Left renal cortex interstitium (tissue), 4 donors: ENCODE measurements around the gene UNC13C. TPM values are rescaled to one million over a fixed set of nuclear protein-coding genes. Genes with fewer than 3 reads are reported as not detected.

Experiments
- DNase-seq, 4 donors: peaks; one replicate each; pipeline ENCODE4 v3.0.0-alpha.2; 2013; ENCODE audit warnings: low read depth in 4 of 4, low spot score in 2 of 4, missing footprints in 1 of 4
- polyA plus RNA-seq, 4 donors: library from polyadenylated mRNA; unstranded; fragments of 120-200 nt; gene quantifications; one replicate each; pipeline ENCODE4 v1.2.1, GENCODE V29; 2013; ENCODE audit not compliant: insufficient read length in 4 of 4

UNC13C gene
- polyA plus RNA-seq, 4 donors = 6.3 to 10.8 (median 8.0) TPM

DNA sequence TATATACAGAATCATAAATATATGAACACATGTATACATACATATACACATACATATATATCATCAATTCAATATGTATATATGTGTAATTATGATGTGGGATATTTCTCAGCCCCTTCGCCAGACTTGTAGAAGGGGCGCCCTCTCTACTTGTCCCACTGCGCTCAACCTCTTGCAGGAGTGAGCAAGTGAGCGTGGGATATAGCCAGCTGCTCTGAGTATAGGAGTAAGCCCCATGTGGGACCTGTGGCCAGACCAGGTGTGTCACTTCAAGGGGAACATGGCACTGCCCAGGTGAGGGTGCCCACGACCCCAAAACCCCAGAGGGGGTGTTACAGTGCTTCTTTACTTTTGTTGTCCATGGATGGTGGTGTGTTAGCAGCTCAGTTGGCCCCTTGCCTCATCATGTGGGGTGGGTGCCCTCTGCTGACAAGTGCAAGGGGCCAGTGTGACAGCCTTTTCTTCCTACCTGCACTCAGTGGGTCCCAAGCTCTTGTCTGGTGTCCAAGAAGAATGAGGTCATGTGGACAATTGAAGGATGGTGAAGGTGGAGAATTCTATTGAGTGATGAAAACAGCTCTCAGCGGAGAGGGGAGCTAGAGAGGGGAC lies 304.1 kb downstream of the UNC13C start:
- no peak for DNase-seq

DNA sequence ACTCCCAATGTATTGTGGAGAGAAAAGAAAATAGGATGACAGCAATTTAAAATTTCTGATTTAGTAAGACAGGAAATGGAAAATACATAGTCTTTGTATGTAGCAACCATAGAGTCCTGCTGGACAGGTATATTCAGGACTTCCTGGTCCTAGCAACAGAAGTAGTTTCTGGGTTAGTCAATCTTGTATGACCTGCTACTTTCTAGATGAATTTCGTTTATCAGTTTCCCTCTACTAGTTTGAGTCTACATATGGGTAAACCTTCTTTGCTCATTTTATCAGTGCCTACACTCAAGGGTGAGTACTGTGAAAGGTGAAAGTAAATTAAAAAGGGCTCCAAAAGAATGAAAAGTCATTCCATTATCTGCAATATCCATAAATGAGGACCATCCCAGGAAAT lies 309.8 kb downstream of the UNC13C start:
- DNase-seq = no peak

DNA sequence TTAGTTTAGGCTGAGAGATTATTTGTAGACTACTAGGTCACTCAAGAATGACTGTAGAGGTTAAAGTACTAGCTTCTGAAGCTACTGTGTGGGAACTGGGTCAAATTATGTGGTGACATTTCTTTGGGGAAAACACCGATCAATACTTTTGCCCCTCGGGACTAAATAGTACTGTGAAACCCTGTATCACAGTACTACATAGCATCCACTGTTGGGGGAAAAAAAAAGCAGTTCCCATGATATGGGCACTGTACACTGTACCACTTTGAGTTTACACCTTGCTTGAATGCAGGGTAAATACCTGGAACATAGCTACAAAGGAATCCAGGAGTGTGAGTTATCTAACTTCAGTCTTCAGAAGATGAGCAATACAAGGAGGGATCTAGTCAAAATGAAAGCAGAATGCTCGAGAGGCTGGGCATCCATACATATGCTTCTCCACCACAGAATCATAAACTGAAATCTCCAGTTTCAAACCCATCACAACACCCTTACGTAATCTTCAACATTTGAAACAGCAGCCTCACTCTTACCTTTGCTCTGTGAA lies 311.4 kb downstream of the UNC13C start:
- DNase-seq = no peak

DNA sequence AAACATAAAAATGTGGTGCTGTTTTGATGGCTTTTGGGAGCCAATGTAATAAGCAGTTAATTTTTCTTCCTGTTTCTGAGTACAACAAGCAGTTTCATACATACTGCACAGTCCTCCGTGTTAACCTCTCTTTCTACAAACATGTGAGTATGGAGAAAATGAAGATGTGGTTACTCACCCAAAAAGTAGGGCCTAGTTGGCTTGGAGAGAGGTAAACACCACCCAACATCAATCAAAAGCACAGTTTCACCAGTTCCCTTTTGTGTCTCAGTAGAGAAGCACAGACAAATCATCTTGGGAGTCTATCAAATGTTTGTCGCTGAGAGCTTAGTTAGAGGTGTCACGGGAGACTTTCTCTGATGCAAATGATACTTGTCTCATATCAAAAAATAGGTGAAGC lies 320.2 kb downstream of the UNC13C start:
- DNase-seq = no peak

DNA sequence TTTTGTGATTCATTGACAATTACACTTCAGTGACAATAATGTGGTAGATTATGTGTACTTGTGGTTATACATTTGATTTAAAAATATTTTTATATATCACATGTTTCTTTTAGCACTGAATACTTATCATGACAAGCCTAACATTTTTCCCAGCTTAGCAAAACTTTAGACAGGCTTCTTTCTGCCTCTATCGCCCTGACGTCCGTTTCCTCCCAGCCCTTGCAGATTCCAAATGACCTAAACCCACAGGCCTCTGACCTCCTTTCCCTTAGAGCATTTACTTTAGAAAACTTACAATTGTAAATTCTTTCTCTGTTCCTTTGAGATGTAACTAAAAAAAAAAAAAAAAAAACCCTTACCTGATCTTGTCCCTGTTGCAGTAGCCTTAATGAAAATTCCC lies 326.1 kb downstream of the UNC13C start:
- DNase-seq = no peak

DNA sequence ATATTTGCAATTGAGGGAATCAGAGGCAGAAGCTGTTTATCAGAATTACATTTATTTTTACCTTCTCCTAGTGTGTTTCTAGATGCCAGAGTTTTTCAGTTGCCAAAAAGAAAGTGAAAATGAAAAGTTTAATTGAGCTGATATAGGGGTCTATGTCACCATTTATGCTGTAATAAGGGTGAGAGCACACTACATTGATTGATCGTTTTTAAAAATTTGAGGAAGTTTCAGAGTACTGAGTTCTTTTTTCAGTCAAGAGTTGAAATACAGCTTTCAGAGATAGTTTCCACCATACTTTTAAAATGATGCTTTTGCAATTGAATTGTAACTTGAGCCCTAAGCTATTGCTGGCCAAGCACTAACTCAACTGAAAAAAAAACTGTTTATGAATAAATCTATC lies 326.9 kb downstream of the UNC13C start:
- no peak for DNase-seq

DNA sequence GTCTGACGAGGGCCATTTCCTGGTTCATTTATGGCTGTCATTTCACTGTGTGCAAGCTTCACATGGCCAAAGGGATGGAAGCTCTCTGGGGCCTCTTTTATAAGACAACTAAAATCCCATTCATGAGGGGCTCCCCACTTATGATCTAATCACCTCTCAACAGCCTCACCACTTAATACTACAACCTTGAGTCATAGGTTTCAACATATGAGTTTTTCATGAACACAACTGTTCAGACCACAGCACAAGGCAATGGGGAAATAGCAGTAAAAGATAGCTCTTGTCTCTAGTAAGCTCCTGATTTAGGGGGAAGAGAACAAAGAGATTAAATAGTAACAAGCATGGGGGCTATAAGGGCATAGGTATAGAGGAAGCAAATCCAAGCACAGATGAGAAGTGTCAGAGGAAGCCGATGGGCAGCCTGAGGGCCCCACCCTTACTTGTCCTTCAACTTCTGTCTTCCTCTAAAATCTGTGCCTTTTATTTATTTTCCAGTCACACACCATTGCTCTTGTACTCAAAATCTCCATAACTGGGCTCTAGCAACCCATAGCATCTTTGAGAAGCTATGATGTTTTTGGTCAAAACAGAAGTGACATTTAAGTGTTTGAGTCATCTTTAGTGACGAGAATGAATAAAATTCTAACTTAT lies 329.1 kb downstream of the UNC13C start:
- no peak for DNase-seq

DNA sequence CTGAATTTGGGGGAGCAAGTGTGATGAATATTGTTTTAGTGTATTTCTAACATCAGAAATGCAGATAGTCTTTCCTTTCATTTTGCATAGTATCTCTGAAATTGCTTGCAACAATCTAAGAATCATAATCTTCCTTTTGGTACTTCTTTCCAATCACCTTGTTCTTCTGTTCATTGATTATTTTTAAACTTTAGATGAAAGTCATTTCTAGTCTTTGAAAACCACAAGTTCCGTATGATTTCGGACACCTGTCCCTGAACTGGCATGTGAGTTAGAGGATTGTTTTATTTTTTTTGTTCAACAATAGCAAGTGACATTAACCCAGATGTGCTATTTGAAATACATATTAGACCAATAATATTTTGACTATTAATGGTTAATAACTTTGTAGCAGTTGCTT lies 329.7 kb downstream of the UNC13C start:
- no peak for DNase-seq

DNA sequence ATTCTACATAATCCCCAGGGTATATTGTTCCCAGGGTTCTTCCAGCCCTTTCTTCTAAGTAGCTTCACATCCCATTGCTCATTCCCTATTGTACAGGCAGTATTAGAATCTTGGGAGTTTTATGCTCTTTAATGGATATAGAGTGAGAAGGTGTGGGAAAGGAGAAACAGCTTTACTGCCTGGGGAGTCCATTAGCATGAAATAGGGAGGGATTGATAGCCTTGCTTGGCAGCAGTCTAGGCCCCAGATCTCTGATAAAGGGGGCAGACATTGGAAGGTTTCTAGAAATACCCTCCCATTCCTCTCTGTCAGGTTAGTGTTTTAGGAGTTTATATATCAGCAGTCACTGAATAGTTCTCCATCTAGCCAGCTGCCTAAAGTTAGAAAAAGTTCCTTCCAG lies 334.3 kb downstream of the UNC13C start:
- DNase-seq = no peak

DNA sequence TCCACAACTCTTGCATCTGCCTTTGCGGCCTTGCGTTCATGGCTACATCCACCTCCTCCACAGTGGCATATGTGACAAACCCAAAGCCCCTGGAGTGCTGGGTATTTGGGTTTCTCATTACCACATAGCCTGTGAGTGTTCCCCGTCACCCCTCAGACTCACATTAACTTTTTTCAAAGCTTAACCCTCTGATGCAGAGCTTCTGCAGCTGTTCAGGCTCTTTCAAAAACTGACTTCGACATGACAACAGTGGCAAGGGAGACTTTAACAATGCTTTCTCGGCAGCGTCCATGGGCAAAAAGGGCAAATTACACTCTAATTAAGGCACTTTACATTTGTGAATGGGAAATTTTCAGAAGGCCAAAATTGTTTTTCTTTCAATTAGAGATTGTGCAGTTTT lies 343.2 kb downstream of the UNC13C start:
- DNase-seq = no peak

DNA sequence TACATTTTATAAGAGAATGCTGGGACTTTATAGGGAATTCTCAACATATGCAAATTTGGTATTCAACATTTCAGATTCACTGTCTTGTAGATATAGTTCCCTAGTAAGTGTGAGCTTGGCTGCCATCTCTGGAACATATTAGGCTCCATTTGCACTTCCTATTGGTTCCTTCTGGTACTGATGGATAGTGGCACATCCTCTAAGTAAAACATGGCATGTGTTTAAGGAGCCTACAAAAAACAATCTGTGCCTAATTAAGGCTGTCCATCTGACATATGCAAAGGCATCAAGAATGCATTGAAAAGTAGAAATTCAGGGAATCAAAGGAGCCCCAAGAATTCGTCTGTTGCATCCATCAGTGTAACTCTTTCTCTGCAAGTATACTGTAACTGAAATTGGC lies 344.1 kb downstream of the UNC13C start:
- no peak for DNase-seq

DNA sequence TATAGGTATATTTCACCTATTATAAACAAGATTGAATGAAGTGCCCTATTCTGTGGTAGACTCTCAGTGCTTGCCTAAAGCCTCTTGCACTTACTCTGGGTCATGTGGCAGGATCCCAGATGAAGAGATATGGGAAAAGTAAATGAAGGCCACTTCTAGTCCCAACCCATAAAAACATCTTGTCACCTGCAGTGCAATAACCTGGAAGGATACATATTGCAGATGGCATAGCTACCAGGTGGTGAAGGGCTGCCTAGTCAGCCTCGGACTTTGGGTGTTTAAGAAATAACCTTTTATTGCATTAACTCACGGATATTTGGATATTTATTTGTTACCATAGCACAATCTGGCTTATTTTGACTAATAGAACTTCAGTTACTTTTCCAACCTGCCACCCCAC lies 367.1 kb downstream of the UNC13C start:
- no peak for DNase-seq

DNA sequence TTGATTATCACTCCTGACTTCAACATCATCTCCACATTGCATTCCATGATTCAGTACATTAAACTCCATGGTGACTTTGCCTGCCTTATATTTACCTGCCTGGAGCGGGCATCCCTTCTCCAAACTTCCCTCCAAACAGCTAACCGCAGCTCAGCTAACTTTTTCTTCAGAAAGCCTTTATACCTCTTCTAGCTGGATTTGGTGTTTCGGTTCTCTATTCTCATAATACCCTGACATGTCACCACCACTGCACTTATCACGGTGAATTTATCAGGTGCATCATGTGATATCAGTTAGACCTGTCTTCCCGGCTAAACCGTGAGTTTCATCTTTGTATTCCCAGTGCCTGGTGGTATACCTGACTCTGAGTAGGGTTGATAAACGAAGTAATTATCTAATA lies 367.6 kb downstream of the UNC13C start:
- DNase-seq = no peak

DNA sequence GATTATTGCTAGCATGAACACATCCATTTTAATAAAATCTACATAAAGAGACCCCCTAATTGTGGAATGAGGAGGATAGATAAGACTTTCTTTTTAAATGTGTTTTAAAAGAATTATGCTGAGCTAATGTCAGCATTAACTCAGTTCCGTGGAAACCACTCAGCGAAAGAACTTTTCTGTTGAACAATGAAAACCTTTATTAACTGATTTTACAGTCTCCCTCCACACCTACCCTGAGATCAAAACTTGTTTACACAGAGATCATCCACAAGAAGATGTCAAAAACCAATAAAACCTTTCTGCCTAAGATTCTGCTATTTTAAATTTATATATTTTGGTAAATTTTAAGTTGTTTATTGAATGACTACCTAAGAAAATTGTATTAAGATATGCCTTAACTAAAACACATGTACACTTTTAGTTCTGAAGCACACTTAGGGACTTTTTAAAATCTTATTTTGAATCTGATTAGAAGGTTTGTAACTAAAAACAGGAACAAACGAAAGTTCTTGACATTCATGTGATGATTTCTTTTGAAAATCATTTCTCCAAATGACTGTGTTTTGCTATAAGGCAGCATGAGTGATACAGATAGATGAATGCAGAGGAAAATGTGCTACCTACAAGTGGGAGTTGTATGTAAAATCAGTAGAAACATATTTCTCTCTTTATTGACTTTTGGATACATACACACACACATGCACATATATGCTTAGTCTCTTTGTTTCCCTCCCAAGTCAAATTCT lies 369.0 kb downstream of the UNC13C start:
- DNase-seq = no peak

DNA sequence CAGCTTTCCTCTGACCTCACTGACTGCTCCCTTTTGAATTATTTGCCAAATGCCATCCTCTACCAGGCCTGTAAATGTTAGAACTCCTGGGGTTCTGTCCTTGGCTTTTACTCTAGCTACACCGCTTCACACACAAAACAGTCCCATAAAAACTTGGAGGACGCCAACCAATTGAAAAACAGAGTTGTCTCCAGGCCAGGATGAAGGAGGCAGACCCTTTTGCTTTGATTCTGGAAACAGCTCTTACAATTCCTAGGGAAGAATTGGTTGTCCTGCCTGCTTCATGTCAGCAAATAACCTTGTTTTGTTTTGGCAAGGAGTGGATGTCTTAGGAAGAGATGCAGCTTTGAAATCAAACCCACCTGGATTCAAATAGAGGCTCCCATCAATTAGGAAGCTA lies 375.5 kb downstream of the UNC13C start:
- no peak for DNase-seq

DNA sequence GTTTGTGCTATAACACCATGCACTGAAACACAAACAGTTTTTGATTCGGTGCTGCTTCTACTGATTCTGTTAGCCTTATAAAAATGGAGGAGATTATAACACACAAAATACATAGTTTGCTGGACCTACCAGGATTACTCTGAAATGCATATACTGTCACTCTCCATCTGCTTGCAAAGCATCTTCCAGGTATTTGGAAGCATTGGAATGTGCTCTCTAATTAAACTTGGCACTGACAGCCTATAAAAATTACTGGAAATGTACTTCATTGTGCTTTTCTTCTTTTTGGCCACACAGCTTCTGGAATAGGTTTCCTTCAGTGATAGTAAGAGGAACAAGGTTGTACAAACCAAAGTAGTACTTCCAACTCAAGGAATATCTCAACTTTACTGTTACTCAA lies 376.1 kb downstream of the UNC13C start:
- no peak for DNase-seq

DNA sequence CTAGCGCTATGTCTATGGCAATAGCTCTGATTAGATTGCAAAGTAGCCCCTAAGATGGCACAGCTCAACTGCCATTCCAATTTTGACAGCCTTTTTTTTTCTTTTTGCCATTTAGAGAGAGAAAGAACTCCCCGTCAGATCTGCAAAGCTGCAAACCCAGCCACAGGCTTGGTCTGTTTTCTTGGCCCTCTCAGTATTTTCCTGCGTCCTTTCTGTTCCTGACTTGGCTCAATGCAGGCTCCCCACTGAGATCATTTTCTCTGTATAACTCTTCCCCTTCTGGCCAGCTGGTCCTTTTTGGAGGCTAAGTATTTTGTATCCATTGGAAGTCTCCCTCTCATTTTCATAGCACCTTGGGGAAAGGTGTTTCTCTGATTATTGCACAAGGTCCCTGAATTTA lies 386.7 kb downstream of the UNC13C start:
- DNase-seq = no peak

DNA sequence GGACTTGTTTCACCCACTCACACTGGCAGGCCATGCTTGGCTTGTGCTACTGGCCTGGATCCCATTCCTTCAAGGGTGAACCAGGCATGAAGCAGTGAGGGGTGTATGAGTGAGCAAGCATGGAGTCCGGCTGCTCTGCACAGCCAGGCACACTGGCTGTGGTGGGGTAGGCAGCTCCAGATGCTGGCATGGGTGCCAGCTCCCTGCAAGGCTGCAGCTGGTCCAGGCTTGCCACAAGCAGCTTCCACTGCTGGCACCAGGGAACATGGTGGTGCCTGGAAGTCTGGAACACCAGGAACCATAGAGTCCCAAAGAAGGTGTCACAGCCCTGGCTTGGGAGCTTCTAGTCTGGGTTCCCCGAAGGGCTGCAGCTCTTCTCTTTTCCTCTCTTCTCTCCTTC lies 395.1 kb downstream of the UNC13C start:
- no peak for DNase-seq

DNA sequence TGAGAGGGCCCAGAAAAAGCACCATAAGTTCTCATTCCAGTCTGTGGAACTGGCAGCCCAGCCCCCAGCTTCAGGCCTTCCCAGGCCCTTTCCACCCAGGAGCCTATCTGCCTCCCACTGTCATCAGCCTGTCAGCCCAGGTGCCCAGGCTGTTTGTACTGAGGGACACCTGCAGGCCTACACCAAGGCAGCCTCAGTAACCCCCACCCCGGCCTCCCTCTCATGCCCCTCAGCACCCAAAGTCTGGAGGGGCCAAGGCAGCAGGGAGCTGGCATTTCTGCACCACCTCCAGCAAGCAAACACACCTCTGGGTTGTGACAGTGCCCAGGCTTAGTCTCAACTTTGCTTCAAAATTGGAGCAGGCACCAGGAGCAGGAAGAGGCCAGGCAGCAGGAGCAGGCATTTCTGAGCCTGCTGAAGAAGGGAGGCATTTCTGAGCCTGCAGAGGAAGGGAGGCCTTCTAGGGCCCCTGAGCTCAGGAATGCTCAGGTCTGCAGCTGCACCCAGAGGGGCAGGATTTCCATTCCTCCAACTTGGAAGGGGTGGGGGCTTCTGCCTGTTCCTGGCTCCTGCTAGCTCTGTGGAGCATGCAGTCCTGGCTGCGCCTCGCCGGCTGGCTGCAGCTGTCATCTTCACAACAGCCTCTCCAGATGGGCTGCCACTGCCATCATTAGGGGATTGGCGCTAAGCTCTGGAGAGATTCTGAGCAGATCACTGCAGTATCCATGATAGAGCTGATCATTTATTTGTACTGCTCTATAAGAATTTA lies 396.1 kb downstream of the UNC13C start:
- DNase-seq = no peak

DNA sequence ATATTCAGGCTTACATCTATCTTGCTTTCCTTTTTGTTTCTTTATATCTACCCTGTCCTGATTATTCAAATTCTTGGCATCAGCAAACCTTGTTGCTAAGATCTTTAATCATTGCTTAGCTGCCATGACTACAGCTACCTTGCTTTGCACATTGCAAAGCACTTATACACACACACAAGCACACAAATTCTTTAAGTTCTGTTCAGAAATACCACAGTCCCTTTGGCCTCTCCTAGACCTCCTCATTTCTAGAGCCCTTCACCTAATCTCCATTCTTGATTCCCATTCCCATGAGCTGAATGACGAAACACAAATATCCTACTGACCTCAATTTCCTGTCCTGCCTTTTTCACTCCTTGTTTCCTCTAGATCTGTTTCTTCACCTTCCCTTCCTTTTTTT lies 409.6 kb downstream of the UNC13C start:
- no peak for DNase-seq

DNA sequence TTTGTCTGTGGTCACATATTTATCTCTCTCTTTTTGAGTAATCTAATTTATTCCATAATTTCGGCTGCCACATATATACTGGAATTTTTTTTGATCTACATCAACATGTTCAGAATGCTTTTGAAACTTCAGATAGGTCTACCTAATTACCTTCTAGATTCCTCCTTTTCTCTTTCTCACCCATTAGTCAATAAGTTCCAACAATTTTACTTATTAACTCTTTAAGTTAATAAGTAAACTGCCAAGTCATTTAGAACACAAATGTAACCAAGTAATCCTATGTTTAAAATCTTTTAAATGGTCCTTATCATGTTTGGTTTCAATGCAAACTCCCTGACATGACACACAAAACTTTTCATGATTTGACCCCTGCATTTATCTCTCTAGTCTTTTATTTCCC lies 410.5 kb downstream of the UNC13C start:
- no peak for DNase-seq
